SKM-1 treated with dmso at 0.1 percent for 144 hours (cell line): ENCODE results near the gene MYH11.
"Not testable (repeated sequence)": the region's sequence is repeated elsewhere in the genome, so short reads cannot be mapped to it uniquely, and the experiment has no call there.

ENCODE experiments used
- DNase-seq: peaks from one replicate; lab custom pipeline; 2025; ENCODE audit not compliant: unreplicated experiment; lab: John Stamatoyannopoulos, UW

Gene MYH11

DNA sequence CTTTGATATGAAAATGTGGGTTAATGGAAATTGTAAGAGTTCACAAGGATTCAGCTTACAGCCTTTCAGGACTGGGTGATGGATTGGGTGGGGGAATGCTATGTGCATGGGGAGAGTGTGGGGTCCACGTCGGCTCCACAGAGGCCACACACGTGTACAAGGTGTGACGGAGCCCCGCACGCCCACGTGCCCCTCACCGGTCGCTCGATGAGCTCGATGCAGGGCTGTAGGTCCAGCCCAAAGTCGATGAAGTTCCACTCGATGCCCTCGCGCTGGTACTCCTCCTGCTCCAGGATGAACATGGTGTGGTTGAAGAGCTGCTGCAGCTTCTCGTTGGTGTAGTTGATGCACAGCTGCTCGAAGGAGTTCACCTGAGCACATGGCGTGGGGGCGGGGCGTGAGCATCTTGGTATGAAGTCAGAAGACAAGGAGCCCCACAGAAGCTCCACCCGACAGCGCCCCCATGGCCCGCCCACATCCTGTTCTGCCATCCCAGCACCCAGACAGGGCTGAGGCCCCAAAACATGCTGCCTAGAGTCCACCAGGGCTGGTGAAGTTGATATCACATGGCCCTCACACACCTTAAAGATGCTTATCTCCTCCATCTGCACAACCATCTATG lies 99.1 kb downstream of the MYH11 start:
- DNase-seq: no peak

DNA sequence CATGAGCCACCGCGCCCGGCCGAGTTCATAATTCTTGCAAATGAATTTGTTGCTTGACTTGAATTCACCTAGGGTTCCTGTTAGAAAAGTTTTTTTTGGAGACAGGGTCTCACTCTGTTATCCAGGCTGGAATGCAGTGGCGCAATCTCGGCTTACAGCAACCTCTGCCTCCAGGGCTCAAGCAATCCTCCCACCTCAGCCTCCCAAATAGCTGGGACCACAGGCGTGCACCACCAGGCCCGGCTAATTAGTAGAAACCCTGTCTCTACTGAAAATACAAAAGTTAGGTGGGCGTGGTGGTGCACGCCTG lies 99.8 kb downstream of the MYH11 start:
- no peak for DNase-seq

DNA sequence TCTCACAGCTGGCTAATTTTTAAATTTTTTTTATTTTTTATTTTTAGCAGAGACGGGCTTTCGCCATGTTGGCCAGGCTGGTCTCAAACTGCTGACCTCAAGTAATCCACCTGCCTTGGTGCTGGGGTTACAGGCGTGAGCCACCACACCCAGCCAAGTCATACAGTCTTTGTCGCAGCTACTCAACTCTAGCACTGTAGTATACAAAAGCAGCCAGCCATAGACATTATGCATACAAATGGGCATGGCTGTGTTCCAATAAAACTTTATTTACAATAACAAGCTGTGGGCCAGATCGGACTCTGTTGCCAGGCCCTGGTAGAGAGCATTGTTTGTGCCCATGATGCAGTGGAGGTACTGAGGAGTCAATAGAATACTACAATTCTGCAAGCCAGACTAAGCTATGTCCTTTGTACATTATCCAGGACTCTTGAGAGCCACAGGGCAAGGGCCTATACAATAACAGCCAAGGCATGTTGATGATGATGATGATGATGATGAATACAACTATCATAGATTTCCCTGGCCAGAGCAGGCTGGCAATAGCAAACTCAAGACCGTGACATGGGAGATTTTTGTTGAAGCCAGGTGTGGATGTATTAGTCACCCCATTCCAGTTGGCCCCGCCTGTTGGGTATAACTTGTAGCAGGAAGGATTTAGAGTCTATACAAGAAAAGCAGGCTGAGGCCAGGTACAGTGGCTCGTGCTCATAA lies 101.8 kb downstream of the MYH11 start:
- no peak for DNase-seq

DNA sequence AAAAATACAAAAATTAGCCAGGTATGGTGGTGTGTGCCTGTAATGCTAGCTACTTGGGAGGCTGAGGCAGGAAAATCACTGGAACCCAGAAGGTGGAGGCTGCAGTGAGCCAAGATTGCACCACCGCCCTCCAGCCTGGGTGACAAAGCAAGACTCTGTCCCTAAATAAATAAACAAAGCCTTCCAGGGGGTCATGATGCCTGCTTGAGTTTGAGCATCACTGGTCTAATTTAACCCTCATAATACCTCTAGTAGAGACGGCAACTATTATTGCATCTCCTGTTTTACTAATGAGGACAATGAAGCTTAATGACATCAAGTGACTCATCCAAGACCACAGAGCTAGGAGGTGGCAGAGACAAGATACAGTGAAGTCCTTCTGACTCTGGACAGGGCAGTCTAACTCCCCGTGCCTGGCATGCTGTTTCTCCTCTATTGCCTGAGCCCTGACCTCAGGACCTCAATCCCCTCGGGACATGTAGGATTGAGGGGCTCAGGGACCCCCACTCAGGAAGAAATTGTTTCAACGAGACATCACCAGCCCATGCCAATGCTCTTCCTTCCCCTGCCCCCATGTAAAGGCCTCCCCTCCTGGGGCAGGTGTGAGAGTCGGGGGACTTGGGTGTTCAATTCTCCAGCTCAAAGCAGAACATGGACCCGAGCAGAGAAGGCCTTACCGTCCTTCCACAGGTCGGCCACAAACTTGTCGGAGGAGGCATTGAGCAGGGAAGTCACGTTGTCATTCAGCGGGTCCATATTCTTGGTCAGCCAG lies 103.9 kb downstream of the MYH11 start:
- DNase-seq: no peak

DNA sequence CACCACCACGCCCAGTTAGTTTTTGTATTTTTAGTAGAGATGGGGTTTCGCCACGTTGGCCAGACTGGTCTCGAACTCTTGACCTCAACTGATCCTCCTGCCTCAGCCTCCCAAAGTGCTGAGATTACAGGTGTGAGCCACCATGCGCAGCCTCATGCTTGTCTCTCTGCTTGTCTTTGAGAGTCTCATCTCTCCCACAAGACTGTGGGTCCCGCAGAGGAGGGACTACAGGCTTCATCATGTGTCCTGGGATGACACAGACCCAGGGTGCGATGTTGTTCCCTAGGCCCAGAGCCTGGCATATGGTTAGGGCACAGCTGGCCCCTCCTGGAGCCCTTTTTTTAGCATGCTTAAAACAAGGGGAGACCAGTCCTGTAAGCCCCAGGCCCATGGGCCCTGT lies 104.9 kb downstream of the MYH11 start:
- DNase-seq: no peak

DNA sequence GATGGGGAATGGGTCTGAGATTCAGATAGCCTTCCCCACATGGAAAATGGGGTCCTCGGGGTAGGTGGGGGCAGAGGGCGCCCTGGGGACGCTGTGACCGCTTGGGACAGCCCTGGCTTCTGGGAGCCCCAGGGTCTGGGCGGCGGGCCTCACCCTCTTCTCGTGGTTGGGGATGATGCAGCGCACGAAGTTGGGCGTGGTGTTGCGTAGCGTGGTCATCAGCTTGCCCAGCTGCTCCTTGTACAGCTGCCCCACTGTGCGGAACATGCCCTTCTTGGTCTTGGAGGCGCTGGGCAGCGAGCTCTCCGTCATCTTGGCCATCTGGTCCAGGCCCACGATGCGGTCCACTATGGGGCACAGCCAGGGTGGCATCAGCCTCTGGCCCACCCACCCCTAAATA lies 106.8 kb downstream of the MYH11 start:
- no peak for DNase-seq

DNA sequence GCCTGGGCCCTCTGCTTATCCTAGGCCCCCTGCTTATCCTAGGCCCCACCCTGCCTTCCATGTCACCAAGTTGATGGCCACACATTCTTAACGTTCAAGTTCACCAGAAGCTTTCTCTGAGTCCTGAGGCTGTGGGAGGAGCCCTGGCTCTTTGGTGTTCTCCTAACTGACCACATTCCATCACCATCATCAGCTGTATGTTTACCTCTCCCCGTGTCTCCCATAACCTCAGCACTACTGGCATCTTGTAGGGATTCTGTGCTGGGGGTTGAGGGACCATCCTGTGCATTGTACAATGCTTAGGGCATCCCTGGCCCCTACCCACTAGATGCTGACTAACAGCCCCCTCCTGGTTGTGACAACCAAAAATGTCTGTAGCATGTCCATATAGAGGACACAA lies 107.5 kb downstream of the MYH11 start:
- no peak for DNase-seq

DNA sequence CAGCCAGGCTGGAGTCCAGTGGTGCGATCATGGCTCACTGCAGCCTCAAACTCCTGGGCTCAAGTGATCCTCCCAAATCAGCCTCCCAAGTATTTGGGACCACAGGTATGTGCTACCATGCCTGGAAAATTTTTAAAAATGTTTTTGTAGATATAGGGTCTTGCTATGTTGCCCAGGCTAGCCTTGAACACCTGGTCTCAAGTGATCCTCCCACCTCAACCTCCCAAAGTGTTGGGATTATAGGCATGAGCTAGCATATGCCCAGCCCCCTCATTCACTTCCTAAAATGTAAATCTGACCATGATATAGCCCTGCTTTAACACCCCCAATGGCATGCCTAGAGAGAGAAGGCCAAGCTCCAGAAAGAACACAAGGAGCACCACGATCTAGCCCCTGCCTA lies 108.2 kb downstream of the MYH11 start:
- no peak for DNase-seq

DNA sequence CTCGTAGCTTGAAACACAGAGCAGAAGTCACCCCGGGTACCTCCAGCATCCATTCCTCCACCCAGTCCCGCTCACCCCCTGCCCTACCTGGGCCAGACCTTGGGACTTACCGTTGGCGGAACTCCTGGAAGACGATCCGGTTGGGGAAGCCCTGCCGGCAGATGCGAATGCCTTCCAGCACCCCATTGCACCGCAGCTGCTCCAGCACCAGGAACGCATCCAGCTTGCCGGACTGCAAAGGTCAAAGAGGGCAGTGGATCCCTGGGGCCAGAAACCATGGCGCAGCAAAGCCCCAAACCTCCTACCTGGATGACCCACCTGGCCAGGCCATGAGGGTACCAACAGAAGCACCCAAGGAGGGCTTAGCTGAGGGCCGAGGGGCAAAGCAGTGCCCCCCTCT lies 108.9 kb downstream of the MYH11 start:
- DNase-seq: no peak

DNA sequence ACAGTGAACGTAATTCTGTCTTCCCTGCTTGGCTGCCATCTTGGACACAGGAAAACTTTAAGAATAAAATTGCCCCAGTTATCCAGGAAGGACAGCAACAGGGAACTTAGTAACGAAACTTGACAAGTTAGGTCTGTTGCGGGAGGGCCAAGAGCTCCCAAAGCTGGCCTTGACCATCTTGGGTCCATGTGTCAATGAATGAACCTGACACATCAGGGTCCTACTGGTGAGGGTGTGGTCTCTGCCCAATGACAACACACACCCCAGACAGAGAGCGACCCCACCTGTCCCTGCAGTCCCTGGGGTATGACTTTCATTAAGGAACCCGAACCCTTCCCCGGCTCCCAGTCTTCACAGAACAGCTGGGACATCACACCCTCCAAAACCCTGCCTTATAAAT lies 110.5 kb downstream of the MYH11 start:
- no peak for DNase-seq

DNA sequence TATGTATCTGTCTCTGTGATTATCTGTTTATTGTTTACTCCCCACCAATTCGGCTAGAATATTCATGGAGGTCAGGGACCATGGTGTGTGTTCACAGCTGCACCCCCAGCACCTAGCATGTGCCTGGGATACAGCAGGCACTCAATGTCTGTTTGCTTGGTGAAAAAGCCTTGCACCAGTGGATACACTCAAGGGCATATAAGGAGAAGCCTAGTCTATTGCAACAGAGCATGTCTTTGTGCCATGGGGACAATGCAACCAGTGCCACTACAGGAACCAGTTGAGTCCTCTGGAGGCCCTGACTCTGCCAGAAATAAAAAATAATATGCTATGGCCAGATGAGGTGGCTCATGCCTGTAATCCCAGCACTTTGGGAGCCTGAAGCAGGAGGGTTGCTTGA lies 113.2 kb downstream of the MYH11 start:
- DNase-seq: no peak

DNA sequence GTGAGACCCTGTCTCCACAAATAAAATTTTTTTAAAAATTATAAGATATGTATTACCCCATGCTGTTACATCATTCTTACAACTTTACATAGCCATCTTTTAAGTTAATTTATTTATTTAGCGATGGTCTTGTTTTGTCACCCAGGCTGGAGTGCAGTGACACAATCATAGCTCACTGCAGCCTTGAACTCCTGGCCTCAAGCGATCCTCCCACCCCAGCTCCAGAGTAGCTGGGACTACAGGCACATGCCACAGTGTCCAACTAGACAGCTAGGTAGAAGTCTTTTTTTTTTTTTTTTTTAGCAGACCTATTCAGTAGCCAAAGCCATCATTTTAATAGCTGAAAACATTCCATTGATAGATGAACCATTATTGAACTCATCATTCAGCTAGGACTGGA lies 114.1 kb downstream of the MYH11 start:
- no peak for DNase-seq

DNA sequence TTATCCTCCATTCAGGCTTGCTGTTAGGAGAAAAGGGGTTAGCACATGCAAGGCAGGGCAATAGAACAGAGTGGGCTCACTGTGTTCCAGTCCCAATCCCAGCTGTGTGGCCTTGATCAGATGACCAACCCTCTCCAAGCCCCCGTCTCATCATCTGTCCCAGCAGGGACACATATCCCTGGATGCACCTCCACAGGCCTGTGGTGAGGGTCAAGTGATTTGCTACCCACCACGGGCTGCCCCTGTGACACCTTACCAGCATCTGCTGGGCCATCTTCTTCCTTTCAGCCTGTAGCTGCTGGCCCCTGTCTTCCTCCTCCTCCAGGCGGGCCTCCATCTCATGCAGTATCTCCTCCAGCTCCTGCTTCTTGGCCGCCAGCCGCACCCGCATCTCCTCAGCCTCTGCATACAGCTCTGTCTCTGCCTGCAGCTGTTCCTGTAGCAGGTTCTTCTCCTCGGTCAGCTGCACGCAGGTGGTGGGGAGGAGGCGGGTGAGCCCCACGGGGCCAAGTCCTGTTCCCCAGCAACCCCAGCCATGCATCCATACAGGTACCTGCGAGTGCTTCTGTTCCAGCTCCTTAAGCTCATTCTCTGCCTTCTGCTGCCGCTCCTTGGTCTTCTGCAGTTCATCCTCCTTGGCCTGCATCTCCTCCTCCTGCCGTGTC lies 115.5 kb downstream of the MYH11 start:
- DNase-seq: no peak

DNA sequence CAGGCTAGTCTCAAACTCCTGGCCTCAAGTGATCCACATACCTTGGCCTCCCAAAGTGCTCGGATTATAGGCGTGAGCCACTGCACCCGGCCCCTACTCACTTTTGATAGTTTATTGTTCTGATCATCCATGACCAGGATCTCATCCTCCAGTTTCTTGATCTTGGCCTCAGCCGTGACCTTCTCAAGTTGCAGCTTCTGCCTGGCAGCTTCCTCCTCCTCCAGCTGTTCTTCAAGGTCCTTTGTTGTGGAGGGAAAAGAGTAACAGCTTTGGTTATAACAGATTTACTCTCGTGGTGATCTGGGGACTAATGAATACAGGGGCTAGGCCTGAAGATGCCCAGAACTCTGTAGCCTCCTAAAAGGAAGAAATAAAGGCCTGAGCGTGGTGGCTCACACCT lies 116.9 kb downstream of the MYH11 start:
- DNase-seq: no peak

DNA sequence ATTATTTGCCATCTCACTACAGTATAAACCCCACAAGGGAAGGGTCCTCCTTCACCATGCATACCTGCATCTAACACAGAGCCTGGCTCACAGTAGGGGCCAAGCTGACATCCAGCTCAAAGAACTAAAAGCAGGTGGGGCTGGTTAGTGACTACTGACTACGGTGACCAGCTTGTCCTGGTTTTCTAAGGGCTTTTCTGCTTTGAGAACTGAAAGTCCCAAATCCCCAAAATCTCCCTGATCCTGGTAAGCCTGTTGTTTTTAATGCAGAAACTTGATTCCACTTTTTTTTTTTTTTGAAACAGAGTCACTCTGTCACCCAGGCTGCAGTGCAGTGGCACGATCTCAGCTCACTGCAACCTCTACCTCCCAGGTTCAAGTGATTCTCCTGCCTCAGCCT lies 117.4 kb downstream of the MYH11 start:
- no peak for DNase-seq

DNA sequence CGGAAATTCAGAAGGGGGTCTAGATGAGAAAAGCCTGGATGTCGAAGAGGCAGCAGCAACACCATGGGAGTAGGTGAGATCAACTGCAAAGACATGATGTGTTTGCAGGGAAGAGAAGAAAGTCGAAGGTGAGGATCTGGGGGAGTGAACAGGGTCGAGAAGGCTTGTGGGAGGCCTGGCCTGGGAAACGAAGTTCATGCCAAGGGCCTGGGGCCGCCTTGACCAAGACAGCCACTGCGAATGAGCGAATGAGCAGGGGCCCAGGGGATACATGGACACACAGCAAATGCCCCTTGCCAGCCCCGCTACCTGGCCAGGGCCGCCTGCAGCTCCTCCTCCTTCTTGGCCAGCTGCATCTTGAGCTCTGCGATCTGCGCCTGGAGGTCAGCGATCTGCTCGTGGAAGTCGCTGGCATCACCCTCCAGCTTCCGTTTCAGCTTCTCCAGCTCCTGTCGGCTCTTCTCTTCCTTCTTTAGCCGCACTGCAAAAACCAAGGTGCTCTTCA lies 119.6 kb downstream of the MYH11 start:
- no peak for DNase-seq

DNA sequence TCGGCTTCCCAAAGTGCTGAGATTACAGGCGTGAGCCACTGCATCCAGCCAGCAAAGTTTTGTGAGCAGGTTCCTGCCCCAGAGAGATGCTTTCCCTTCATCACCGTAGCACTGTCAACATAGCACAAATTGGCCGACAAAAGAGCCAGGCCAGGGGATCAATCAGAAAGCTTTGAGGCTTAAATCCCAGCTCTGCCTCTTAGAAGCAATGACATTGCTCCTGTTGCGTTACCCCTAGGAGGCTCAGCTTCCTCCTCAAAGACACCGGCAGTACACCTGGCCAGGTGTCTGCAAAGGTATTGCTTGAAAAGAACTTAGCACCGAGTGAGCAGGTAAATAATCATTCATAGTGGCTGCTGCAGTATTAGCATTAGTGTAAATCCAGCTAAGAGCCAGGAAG lies 120.3 kb downstream of the MYH11 start:
- DNase-seq: no peak

DNA sequence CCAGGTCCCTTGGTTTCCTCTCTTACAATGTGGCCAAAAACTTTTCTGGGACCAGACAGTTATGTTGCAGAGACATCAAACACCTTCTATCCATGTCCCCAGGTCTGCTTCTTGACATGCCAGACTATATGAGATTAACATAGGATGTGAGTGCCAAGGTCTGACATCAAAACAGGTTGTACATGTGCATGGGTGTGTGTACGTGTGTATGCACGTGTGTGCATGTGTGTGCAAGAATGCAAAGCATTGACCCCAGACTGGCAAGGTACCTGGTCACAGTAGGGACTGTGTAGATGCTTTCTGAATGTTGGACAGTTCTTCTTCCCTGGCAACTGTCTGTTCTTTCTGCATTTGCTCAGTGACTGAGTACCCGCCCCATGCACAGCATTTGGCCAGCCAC lies 121.2 kb downstream of the MYH11 start:
- no peak for DNase-seq

DNA sequence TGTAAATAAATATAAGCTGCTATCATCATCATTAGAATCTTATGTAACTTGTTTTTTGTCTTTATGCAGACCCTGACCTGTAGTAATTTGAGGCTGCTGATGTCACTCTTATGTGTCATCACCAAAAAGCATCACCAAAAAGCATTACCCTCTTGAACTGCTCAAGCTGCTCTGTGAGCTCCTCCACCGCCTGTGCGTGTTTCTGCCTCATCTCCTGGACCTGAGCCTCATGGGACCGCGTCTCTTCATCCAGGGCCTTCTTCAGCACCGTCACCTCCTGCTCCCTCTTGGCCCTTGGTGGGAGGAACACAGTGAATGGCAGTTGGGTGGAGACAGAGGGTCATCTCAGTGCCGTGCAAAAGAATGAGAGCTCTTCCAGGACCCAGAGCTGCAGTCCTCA lies 124.4 kb downstream of the MYH11 start:
- no peak for DNase-seq

DNA sequence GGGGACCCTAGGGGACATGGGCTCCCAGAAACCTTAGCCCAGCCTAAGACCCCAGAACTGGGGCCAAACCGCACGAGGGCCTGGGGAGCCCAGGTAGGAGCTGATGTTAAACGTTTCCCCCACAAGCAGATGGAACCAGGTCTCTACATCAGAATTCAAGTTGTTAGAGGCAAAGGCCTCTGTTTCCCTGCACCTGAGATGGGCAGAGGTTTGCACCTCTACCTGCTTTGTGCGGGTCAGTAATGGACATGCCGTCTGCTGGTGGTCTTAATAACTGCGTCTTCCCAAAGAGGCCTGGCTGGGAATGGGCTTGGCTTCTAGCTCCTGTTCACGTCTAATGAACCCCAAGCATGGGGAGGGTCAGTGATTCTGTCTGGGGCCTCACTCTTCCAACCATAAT lies 127.7 kb downstream of the MYH11 start:
- DNase-seq: no peak

DNA sequence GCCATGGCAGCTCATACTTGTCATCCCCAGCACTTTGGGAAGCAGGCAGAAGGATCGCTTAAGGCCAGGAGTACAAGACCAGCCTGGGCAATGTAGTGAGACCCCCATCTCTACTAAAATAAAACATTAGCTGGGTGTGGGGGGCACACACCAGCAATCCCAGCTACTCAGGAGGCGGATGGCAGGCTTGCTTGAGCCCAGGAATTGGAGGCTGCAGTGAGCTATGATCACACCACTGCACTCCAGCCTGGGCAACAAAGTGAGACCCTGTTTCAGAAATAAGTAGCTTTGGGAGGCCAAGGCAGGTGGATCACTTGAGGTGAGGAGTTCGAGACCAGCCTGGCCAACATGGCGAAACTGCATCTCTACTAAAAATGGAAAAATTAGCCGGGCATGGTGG lies 129.1 kb downstream of the MYH11 start:
- DNase-seq: not testable (repeated sequence)

DNA sequence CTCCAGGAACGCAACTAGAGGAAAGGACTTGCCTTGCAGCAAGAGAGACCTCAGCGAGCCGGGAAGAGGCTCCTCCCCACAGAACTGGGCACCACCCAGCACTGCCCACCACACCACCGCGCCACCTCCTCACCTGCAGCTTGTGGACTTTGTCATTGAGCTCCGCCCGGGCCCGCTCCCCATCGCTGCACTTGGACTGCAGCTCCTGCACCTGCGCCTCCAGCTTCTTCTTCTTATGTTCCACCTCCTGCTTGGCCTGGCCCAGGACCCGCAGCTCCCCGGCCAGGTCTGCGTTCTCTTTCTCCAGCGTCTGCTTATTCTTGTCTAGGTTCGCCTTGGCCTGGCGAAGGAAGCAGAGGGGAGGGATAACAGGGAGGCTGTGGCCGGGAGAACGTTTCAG lies 130.1 kb downstream of the MYH11 start:
- no peak for DNase-seq
